ENCODE results near the gene THUMPD1.
"Not testable (repeated sequence)": the region's sequence is repeated elsewhere in the genome, so short reads cannot be mapped to it uniquely, and the experiment has no call there.

THUMPD1 gene

GRCh38 chr16:20747030-20747816 lies 5.6 kb upstream of the THUMPD1 start:
- no peak for DNase-seq

GRCh38 chr16:20746461-20746860 lies 4.8 kb upstream of the THUMPD1 start:
- DNase-seq, result no peak

- no peak for DNase-seq
Measured at GRCh38 chr16:20744922-20745440, 3.4 kb upstream of the THUMPD1 start.

- no peak for DNase-seq
Measured at GRCh38 chr16:20743591-20743990, 2.0 kb upstream of the THUMPD1 start.

- DNase-seq, result peak; percentile 84
Measured at GRCh38 chr16:20740901-20741521, 607 bp downstream of the THUMPD1 start.

GRCh38 chr16:20740007-20740883 lies 1.4 kb downstream of the THUMPD1 start:
- no peak for DNase-seq

- DNase-seq, result no peak
Measured at GRCh38 chr16:20735490-20735889, 6.1 kb downstream of the THUMPD1 start.

GRCh38 chr16:20734782-20735181 lies 6.8 kb downstream of the THUMPD1 start:
- no peak for DNase-seq

GRCh38 chr16:20734056-20734455 lies 7.6 kb downstream of the THUMPD1 start:
- no peak for DNase-seq

- no peak for DNase-seq
Measured at GRCh38 chr16:20729141-20729540, 12.5 kb downstream of the THUMPD1 start.

- no peak for DNase-seq
Measured at GRCh38 chr16:20727181-20727580, 14.4 kb downstream of the THUMPD1 start.

GRCh38 chr16:20726661-20727060 lies 15.0 kb downstream of the THUMPD1 start:
- no peak for DNase-seq

GRCh38 chr16:20720251-20720650 lies 21.4 kb downstream of the THUMPD1 start:
- DNase-seq, result no peak

- not testable (repeated sequence) for DNase-seq
Measured at GRCh38 chr16:20717718-20718117, 23.9 kb downstream of the THUMPD1 start.

GRCh38 chr16:20711277-20711911 lies 30.2 kb downstream of the THUMPD1 start:
- DNase-seq, result no peak

GRCh38 chr16:20708129-20708528 lies 33.5 kb downstream of the THUMPD1 start:
- not testable (repeated sequence) for DNase-seq

GRCh38 chr16:20707461-20707860 lies 34.2 kb downstream of the THUMPD1 start:
- DNase-seq, result no peak

- not testable (repeated sequence) for DNase-seq
Measured at GRCh38 chr16:20705972-20706371, 35.6 kb downstream of the THUMPD1 start.

GRCh38 chr16:20704281-20704680 lies 37.3 kb downstream of the THUMPD1 start:
- no peak for DNase-seq

- DNase-seq, result not testable (repeated sequence)
Measured at GRCh38 chr16:20701692-20702091, 39.9 kb downstream of the THUMPD1 start.

- no peak for DNase-seq
Measured at GRCh38 chr16:20696618-20697017, 45.0 kb downstream of the THUMPD1 start.

GRCh38 chr16:20695024-20695423 lies 46.6 kb downstream of the THUMPD1 start:
- DNase-seq, result no peak

- DNase-seq, result not testable (repeated sequence)
Measured at GRCh38 chr16:20694096-20694495, 47.5 kb downstream of the THUMPD1 start.

All from NK-92 treated with Interleukin-12 subunit alpha and Interleukin-12 subunit beta, amount 100 ng/mL, for 24 hours (cell line).